ENCODE results near the gene COA1.

DNA sequence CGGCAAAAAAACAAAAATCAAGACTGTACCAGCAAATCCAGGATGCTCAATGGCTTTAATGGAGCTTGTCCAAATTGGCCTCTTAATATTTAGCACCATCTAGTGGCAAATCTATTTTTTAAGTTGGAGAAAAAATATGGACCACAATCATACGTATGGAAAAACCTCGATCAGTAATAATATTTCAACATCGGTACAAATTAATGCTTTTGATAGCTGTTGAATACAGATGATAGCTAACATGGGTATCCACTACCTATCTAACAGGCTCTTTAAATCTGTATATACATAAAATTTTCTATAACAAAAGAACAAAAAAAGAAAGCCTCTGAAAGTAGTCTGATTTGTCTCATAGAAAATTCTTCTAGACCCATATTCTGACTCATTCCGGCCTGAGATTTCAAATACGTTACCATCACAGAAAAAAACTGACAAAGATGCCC lies 29.2 kb downstream of the COA1 start:
- no peak for TF ChIP-seq POLR2A (IDR thresholded peaks at IDR 0.05)
- TF ChIP-seq, protein P1, sequence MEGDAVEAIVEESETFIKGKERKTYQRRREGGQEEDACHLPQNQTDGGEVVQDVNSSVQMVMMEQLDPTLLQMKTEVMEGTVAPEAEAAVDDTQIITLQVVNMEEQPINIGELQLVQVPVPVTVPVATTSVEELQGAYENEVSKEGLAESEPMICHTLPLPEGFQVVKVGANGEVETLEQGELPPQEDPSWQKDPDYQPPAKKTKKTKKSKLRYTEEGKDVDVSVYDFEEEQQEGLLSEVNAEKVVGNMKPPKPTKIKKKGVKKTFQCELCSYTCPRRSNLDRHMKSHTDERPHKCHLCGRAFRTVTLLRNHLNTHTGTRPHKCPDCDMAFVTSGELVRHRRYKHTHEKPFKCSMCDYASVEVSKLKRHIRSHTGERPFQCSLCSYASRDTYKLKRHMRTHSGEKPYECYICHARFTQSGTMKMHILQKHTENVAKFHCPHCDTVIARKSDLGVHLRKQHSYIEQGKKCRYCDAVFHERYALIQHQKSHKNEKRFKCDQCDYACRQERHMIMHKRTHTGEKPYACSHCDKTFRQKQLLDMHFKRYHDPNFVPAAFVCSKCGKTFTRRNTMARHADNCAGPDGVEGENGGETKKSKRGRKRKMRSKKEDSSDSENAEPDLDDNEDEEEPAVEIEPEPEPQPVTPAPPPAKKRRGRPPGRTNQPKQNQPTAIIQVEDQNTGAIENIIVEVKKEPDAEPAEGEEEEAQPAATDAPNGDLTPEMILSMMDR (IDR thresholded peaks at IDR 0.05), result peak; percentile 45 to 58 (median 52)

All from testis (tissue), 2 donors.